Bone marrow (tissue), 2 donors: ENCODE measurements around the gene PRR35.

Source experiments
- DNase-seq, 2 donors: peaks; one replicate each; lab custom pipeline; 2025; lab: John Stamatoyannopoulos, UW

PRR35 gene

GRCh38 chr16:549544-550263, 10.5 kb upstream of the PRR35 start:
- no peak for DNase-seq

- DNase-seq, result no peak
Measured at GRCh38 chr16:551210-551609, 9.0 kb upstream of the PRR35 start.

- no peak for DNase-seq
Measured at GRCh38 chr16:552171-552570, 8.0 kb upstream of the PRR35 start.

GRCh38 chr16:553601-554296, 6.4 kb upstream of the PRR35 start:
- DNase-seq, result no peak

GRCh38 chr16:554297-554621, 5.9 kb upstream of the PRR35 start:
- no peak for DNase-seq

GRCh38 chr16:554640-555365, 5.4 kb upstream of the PRR35 start:
- no peak for DNase-seq

GRCh38 chr16:555528-556473, 4.4 kb upstream of the PRR35 start:
- DNase-seq, result no peak

- no peak for DNase-seq
Measured at GRCh38 chr16:556474-557173, 3.6 kb upstream of the PRR35 start.

- no peak for DNase-seq
Measured at GRCh38 chr16:557463-558297, 2.5 kb upstream of the PRR35 start.

GRCh38 chr16:558298-559020, 1.7 kb upstream of the PRR35 start:
- no peak for DNase-seq

GRCh38 chr16:559021-559380, 1.2 kb upstream of the PRR35 start:
- no peak for DNase-seq

GRCh38 chr16:559411-560203, 587 bp upstream of the PRR35 start:
- DNase-seq, result no peak

- no peak for DNase-seq
Measured at GRCh38 chr16:560701-561412, 663 bp downstream of the PRR35 start.

- no peak for DNase-seq
Measured at GRCh38 chr16:561413-561794, 1.2 kb downstream of the PRR35 start.

GRCh38 chr16:561957-562938, 2.1 kb downstream of the PRR35 start:
- DNase-seq, result no peak

GRCh38 chr16:563072-563644, 3.0 kb downstream of the PRR35 start:
- no peak for DNase-seq
